OCI-LY7 (cell line): ENCODE results near the gene RGCC. TPM values are rescaled to one million over a fixed set of nuclear protein-coding genes. Genes with fewer than 3 reads are reported as not detected.

ENCODE experiments used
- BruUV-seq: library from RNA; stranded (reverse); fragments of 400-500 nt; replicated peaks from 2 replicates; lab custom pipeline; 2021; lab: Mats Ljungman, UMichigan
- CTCF ChIA-PET: fragments of 300-600 bp; sonication (Branson Sonifier 250); formaldehyde crosslinking; loops from one replicate; lab custom pipeline; 2022; ENCODE audit warnings: antibody characterized with exemption; ENCODE audit not compliant: unreplicated experiment; lab: Charles Lee
- POLR2A ChIA-PET: fragments of 300-600 bp; sonication (Branson Sonifier 250); formaldehyde crosslinking; loops from one replicate; lab custom pipeline; 2022; ENCODE audit warnings: antibody characterized with exemption; lab: Charles Lee
- DNase-seq: peaks from one replicate; pipeline ENCODE4 v3.0.0-alpha.2; 2015; ENCODE audit warnings: low spot score
- H2AFZ ChIP-seq: fragments of 200-600 bp; sonication (generic), shearing (Covaris generic); 2 replicates; pipeline ENCODE4 v1.6.1; 2014; ENCODE audit warnings: mild to moderate bottlenecking, antibody characterized with exemption, low read length, moderate library complexity
- H3K27ac ChIP-seq: fragments of 200-600 bp; sonication (generic); 2 replicates; pipeline ENCODE4 v1.5.1; 2014; ENCODE audit warnings: mixed run types, low read depth, mild to moderate bottlenecking, moderate library complexity, low read length, inconsistent platforms; ENCODE audit not compliant: poor library complexity, severe bottlenecking
- H3K36me3 ChIP-seq: fragments of 200-600 bp; sonication (generic); 2 replicates; pipeline ENCODE4 v1.6.1; 2014; ENCODE audit warnings: mild to moderate bottlenecking, antibody characterized with exemption, low read length, moderate library complexity, mixed read lengths; ENCODE audit not compliant: insufficient read depth
- H3K4me1 ChIP-seq: fragments of 200-600 bp; sonication (generic); 2 replicates; pipeline ENCODE4 v1.5.1; 2014; ENCODE audit warnings: mild to moderate bottlenecking, low read length; ENCODE audit not compliant: insufficient read depth, poor library complexity, severe bottlenecking
- H3K4me2 ChIP-seq: fragments of 200-600 bp; sonication (generic); 2 replicates; pipeline ENCODE4 v1.6.1; 2014; ENCODE audit warnings: mild to moderate bottlenecking, low read length
- H3K4me3 ChIP-seq: fragments of 200-600 bp; sonication (generic); 2 replicates; pipeline ENCODE4 v1.5.1; 2014; ENCODE audit warnings: mild to moderate bottlenecking, low read depth, low read length; ENCODE audit not compliant: poor library complexity, severe bottlenecking
- H3K79me2 ChIP-seq: fragments of 200-600 bp; sonication (generic); 2 replicates; pipeline ENCODE4 v1.6.1; 2016; ENCODE audit warnings: low read depth, mild to moderate bottlenecking, low read length, moderate library complexity, mixed read lengths; ENCODE audit not compliant: insufficient read depth
- H3K9me2 ChIP-seq: fragments of 200-600 bp; sonication (generic); 2 replicates; pipeline ENCODE4 v1.6.1; 2016; ENCODE audit warnings: mild to moderate bottlenecking, low read length, mixed read lengths; ENCODE audit not compliant: insufficient read depth
- H3K9me3 ChIP-seq: fragments of 200-600 bp; sonication (generic); 2 replicates; pipeline ENCODE4 v1.6.1; 2014; ENCODE audit warnings: mild to moderate bottlenecking, mixed run types, low read length, mixed read lengths
- H4K20me1 ChIP-seq: fragments of 200-600 bp; sonication (generic); 2 replicates; pipeline ENCODE4 v1.6.1; 2014; ENCODE audit warnings: mild to moderate bottlenecking, antibody characterized with exemption, low read length, moderate library complexity, mixed read lengths; ENCODE audit not compliant: insufficient read depth
- EZH2phosphoT487 ChIP-seq: fragments of 200-600 bp; sonication (generic); IDR thresholded peaks from 2 replicates; pipeline ENCODE4 v1.6.1; 2018; ENCODE audit warnings: low read depth, borderline replicate concordance, mild to moderate bottlenecking, mixed run types, antibody characterized with exemption, low read length, moderate library complexity, mixed read lengths
- intact Hi-C: fragments of 100-400 bp; cut with micrococcal nuclease; formaldehyde crosslinking; loops from one replicate; pipeline ENCODE4 v1.10.0; 2022; ENCODE audit not compliant: unreplicated experiment
- total RNA-seq, 2 experiments: library from RNA; depleted of rRNA in 1 of 2; stranded (reverse); fragments of >200 nt in 1 of 2; shearing (Covaris generic) in 1 of 2; gene quantifications; 2 replicates each; pipeline ENCODE4 v1.2.3, GENCODE V29; 2014 to 2022
- TF ChIP-seq, protein P1 (sequence below): fragments of 200-600 bp; sonication (generic); conservative IDR thresholded peaks from 2 replicates; pipeline ENCODE4 v1.5.1; 2014; ENCODE audit warnings: mild to moderate bottlenecking, antibody characterized with exemption, low read length, moderate library complexity, mixed read lengths

The RGCC gene
- total RNA-seq, 2 experiments from 2014 or later: 101 to 274 TPM

DNA sequence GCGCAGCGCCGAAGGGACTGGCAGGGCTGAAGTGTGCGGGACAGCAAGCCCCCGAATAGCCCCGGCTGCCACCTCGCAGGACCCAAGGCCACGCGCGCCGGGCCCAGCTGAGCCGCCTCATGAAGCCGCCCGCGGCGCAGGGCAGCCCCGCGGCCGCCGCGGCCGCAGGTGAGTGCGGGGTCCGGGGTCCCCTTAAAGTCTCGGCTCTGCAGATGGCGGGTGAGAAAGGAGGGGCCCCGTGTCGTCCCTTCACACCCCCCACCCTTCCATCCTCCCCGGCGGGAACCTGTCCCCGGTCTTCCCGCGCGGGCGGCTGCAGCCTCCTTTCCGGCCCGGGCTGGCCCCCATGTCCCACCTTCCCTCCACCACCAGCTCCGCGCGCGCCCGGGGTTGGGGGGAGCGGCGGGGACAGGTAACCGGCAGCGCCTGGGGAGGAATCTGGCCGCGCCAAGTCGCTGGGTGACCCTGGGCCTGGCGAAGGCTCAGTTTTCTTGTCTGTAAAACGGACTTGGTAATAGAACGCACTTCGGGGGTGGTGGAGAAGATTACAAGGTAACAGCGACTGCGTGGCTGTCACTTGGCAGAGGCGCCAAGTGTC, 338 bp downstream of the RGCC start:
- peak overlapping the region; percentile 95 for H3K27ac ChIP-seq
- no peaks in the 10 kb centered on the region for H3K9me2 ChIP-seq
- DNase-seq: peak; percentile 51
- H3K9me3 ChIP-seq: no peaks in the 10 kb centered on the region
- H3K4me3 ChIP-seq: peak overlapping the region; percentile 85
- POLR2A ChIA-PET: interaction anchor here (0.7 to 5.1 kb wide), 5 partner anchors 43 to 458 kb away, joined by 3 to 82 read pairs (median 14); no protein-coding TSS in a partner anchor
- peaks cover 5% of the 10 kb centered on the region; the same call in 1 of the 2 replicates for H4K20me1 ChIP-seq
- peak overlapping the region; percentile 94 for H3K4me2 ChIP-seq
- no TSS peak for BruUV-seq
- peaks cover 33% of the 10 kb centered on the region for H3K4me1 ChIP-seq
- H2AFZ ChIP-seq: 0 out of 2 replicates have a peak overlapping the region, but pooled peaks have one; percentile 37
- TF ChIP-seq, protein P1, sequence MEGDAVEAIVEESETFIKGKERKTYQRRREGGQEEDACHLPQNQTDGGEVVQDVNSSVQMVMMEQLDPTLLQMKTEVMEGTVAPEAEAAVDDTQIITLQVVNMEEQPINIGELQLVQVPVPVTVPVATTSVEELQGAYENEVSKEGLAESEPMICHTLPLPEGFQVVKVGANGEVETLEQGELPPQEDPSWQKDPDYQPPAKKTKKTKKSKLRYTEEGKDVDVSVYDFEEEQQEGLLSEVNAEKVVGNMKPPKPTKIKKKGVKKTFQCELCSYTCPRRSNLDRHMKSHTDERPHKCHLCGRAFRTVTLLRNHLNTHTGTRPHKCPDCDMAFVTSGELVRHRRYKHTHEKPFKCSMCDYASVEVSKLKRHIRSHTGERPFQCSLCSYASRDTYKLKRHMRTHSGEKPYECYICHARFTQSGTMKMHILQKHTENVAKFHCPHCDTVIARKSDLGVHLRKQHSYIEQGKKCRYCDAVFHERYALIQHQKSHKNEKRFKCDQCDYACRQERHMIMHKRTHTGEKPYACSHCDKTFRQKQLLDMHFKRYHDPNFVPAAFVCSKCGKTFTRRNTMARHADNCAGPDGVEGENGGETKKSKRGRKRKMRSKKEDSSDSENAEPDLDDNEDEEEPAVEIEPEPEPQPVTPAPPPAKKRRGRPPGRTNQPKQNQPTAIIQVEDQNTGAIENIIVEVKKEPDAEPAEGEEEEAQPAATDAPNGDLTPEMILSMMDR: no peak
- TF ChIP-seq EZH2phosphoT487: no peak
- H3K36me3 ChIP-seq: peaks cover 47% of the 10 kb centered on the region
- CTCF ChIA-PET: interaction anchor here (1.1 to 3.1 kb wide), 2 partner anchors 43 to 97 kb away, joined by 5 to 24 read pairs; no protein-coding TSS in a partner anchor
- intact Hi-C loops: loop anchor here (2.0 kb wide), 2 partner anchors 47 to 97 kb away; no protein-coding TSS in a partner anchor
- H3K79me2 ChIP-seq: peaks cover 51% of the 10 kb centered on the region

DNA sequence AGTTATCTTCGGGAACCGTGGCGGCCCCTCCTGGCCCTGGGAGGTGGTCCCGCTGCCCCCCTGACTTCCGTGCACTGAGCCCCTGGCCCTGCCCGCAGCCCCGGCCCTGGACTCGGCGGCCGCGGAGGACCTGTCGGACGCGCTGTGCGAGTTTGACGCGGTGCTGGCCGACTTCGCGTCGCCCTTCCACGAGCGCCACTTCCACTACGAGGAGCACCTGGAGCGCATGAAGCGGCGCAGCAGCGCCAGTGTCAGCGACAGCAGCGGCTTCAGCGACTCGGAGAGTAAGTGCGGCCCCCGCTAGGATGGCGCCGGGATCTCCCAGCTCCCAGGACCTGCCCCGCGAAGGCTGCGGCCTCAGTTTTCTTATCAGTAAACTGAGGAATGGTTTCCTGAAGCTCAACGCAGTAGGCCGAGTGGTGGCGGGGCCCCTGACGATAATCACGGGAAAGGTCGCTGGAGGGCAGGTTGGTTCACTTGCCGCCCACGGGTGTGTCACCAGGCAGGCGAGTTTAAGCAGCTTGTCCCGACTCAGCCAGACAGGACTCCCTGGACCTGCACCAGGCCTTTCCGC, 924 bp downstream of the RGCC start:
- BruUV-seq: no TSS peak
- intact Hi-C loops: loop anchor here (2.0 kb wide), 2 partner anchors 47 to 97 kb away; no protein-coding TSS in a partner anchor
- CTCF ChIA-PET: interaction anchor here (1.1 to 3.1 kb wide), 4 partner anchors 42 to 194 kb away, joined by 4 to 24 read pairs (median 9); no protein-coding TSS in a partner anchor
- Histone ChIP-seq H3K9me2 (no peaks in the 10 kb centered on the region), H3K4me1 (peaks cover 39% of the 10 kb centered on the region), H3K4me2 (peak overlapping the region; percentile 94), H2AFZ (no peak overlapping the region), H3K79me2 (peaks cover 56% of the 10 kb centered on the region), H4K20me1 (peaks cover 5% of the 10 kb centered on the region; the same call in 1 of the 2 replicates), H3K36me3 (peaks cover 53% of the 10 kb centered on the region), H3K27ac (peak overlapping the region; percentile 95), H3K4me3 (peak overlapping the region; percentile 85), H3K9me3 (no peaks in the 10 kb centered on the region)
- no peak for TF ChIP-seq EZH2phosphoT487
- TF ChIP-seq, protein P1: no peak
- peak; percentile 67 for DNase-seq
- POLR2A ChIA-PET: interaction anchor here (0.7 to 5.1 kb wide), 12 partner anchors 20 to 457 kb away, joined by 3 to 82 read pairs (median 11); no protein-coding TSS in a partner anchor
